Measurements from ENCODE around the gene KSR2.

GRCh38 chr12:117733549-117733805 is 235.3 kb downstream of the KSR2 start:
- no peak for TF ChIP-seq POLR2A (IDR thresholded peaks at IDR 0.05)
- TF ChIP-seq CTCF (IDR thresholded peaks at IDR 0.05) = no peak
- TF ChIP-seq EP300 (IDR thresholded peaks at IDR 0.05) = no peak
- no peak for TF ChIP-seq POLR2AphosphoS5 (IDR thresholded peaks at IDR 0.05)
